GM18507 (cell line): Measurements from ENCODE around the gene PLA2G5.

Experiments used
- DNase-seq: peaks from one replicate; pipeline ENCODE4 v3.0.0; 2011; ENCODE audit warnings: low read depth; ENCODE audit not compliant: insufficient read length; ENCODE audit errors: extremely low spot score
- FAIRE-seq: peaks from 2 replicates; lab custom pipeline; 2011; peaks lifted over from hg19 to GRCh38; lab: Jason Lieb, UNC

The PLA2G5 gene

GRCh38 chr1:20083178-20083944 is 13.4 kb downstream of the PLA2G5 start:
- no peak for DNase-seq
- FAIRE-seq: no peak

GRCh38 chr1:20086800-20087199 is 16.8 kb downstream of the PLA2G5 start:
- FAIRE-seq (no peak), DNase-seq (no peak)

GRCh38 chr1:20087668-20088067 is 17.7 kb downstream of the PLA2G5 start:
- FAIRE-seq (no peak), DNase-seq (no peak)

GRCh38 chr1:20089328-20090077 is 19.5 kb downstream of the PLA2G5 start:
- DNase-seq: no peak
- no peak for FAIRE-seq

- no peak for FAIRE-seq
- no peak for DNase-seq
These were observed 20.1 kb downstream of the PLA2G5 start for GRCh38 chr1:20090119-20090518.

- no peak for FAIRE-seq
These were observed 20.6 kb downstream of the PLA2G5 start for GRCh38 chr1:20090641-20091040.

GRCh38 chr1:20093303-20093702 is 23.3 kb downstream of the PLA2G5 start:
- DNase-seq (no peak), FAIRE-seq (no peak)

More at GRCh38 chr1:20090641-20091040, 20.6 kb downstream of the PLA2G5 start:
- DNase-seq: no peak

GRCh38 chr1:20093940-20094391 is 24.0 kb downstream of the PLA2G5 start:
- DNase-seq (no peak), FAIRE-seq (no peak)

GRCh38 chr1:20095564-20096434 is 25.8 kb downstream of the PLA2G5 start:
- FAIRE-seq (no peak), DNase-seq (no peak)

- DNase-seq (no peak), FAIRE-seq (no peak)
These were observed 26.9 kb downstream of the PLA2G5 start for GRCh38 chr1:20096840-20097447.

GRCh38 chr1:20099533-20099932 is 29.5 kb downstream of the PLA2G5 start:
- FAIRE-seq (no peak), DNase-seq (no peak)

GRCh38 chr1:20100632-20101355 is 30.8 kb downstream of the PLA2G5 start:
- peak; percentile 83 for FAIRE-seq
- DNase-seq: peak; percentile 39

- no peak for DNase-seq
These were observed 32.9 kb downstream of the PLA2G5 start for GRCh38 chr1:20102875-20103274.

GRCh38 chr1:20105856-20106255 is 35.9 kb downstream of the PLA2G5 start:
- FAIRE-seq: no peak

More at GRCh38 chr1:20102875-20103274, 32.9 kb downstream of the PLA2G5 start:
- no peak for FAIRE-seq

GRCh38 chr1:20107351-20107750 is 37.4 kb downstream of the PLA2G5 start:
- DNase-seq: no peak
- no peak for FAIRE-seq

More at GRCh38 chr1:20105856-20106255, 35.9 kb downstream of the PLA2G5 start:
- no peak for DNase-seq

GRCh38 chr1:20107796-20108195 is 37.8 kb downstream of the PLA2G5 start:
- DNase-seq (no peak), FAIRE-seq (no peak)

GRCh38 chr1:20108366-20109123 is 38.6 kb downstream of the PLA2G5 start:
- DNase-seq: no peak
- no peak for FAIRE-seq

- DNase-seq (no peak), FAIRE-seq (no peak)
These were observed 39.3 kb downstream of the PLA2G5 start for GRCh38 chr1:20109223-20109856.
